ENCODE results near the gene CCL2.
A peak's percentile ranks its signal among the peaks of the same experiment; 100 is the strongest.

Gene CCL2

DNA sequence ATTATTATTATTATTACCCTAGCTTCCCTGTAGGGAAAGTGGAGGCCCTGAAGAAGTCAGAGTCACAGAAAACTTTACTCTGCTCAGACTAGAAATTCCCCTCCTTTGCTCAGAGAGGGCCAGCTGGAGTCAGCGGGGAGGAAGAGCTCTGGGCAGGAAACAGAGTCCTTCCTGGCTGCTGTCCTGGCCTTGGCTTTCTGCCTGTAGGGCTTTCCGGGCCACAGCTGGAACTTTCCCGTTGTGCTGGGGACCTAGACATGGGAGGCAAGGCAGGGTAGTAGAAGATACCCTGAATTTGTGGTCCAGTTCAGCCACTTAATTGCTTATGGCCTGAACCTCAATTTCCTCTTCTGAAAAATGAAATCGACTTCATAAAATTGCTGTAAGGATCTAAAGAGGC lies 14.0 kb upstream of the CCL2 start:
- DNase-seq (ENCODE audit: low read depth, low spot score): no peak

GRCh38 chr17:34242587-34243363 lies 12.3 kb upstream of the CCL2 start:
- no peak for DNase-seq (ENCODE audit: low read depth, low spot score)

DNA sequence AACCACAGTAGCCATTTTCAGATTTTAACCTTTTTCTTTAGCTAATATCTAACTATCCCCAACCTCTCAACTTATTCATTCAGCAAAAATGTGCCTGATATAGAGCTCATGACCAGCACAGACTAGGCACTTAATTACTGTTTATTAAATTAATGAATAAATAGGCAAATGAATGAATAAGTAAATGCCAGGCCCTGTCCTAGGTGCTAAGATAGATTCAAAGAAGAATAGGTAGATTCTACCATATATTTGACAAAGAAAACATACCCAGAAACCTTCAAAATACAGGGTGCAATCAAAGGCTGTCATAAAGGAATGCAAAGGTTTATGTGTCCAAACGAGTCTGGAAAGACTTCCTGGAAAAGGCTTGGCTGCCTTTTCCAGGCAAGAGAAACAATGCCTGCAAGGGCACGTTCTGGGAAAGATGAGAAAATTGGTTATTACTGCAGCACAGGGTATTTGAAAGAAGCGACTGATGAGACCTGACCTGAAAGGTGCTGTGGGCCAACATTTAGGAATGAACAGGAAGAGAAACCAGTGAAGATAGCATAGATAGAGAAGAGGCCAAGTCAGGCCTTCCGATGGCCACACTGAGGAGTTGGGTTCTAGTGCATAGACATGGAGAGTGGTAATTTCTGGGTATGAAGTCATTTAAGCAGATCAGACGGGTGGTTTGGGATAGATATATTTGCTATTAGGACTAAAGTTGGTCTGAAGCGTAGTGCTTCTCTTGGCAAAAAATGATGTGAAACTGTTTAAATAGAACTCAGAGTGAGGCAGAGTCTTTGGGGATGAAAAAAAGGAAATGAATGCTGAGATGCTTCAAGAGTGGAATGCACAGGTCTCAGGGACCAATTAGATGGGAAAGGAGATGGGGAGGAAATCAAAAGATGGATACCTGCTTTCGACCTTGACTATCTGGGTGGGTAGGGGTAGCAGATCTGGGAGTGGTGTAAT lies 11.4 kb upstream of the CCL2 start:
- DNase-seq (ENCODE audit: low read depth, low spot score): no peak

GRCh38 chr17:34245351-34245905 lies 9.7 kb upstream of the CCL2 start:
- DNase-seq (ENCODE audit: low read depth, low spot score): peak; percentile 36

DNA sequence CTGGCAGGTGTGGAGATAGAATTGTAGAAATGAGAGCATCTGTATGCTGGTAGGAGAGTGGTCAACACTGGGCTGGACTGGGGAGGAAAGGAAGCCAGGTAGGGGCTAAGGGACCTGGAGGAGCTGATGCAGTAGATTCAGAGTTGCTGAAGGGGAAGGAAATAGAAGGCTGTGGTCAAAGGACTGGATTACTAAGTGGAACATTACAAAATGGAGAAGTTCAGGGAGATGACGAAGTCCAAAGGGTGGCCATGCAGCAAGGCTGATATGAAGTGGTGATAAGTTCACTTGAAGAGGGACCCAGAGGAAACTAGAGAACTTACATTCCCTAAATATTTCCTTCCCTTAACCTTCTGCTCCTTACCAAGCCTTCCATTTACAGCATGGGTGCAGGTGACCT lies 8.6 kb upstream of the CCL2 start:
- DNase-seq (ENCODE audit: low read depth, low spot score): no peak

GRCh38 chr17:34246881-34247280 lies 8.2 kb upstream of the CCL2 start:
- no peak for DNase-seq (ENCODE audit: low read depth, low spot score)

DNA sequence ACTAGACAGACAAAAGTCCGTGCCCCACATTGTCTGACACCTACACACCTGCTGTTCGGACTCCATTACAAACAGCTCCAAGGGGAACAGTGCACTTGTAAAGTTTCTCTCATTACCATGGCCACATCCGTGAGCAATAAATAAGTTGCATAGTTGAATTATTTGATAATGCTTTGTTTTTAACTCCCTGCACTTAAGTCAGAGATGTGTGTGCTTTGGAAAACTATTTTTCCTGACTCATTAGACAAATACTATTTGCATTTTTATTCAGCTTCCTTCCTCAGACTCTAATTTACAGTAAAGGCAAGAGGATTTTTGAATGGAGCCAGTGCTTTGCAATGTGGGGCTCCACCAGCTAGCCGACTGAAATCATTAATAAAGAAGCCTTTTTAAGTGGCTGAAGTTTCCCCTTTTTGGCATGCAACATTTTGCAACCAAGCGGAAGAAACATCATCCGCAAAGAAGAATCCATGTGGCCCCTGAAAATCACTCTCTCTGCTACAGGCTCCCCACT lies 6.5 kb upstream of the CCL2 start:
- DNase-seq (ENCODE audit: low read depth, low spot score): peak; percentile 89

DNA sequence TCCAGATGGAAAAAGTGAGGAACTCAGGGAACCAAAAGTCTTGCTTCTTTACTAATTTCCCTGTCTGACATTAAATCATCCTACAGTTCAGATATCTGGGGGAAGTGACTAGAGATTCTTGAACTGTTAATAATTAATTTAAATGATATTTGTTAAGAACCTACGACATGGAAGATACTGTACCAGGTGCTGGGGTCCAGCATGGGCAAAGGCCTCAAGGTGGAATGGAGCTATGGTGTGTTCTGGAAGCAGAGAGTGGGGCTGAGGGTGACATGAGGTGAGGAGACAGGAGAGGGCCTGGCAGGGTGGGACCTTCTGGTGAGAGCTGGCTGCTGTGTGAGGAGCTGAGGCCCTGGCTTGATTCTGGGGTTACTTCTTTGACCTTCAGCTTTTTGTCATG lies 6.0 kb upstream of the CCL2 start:
- peak; percentile 29 for DNase-seq (ENCODE audit: low read depth, low spot score)

GRCh38 chr17:34249478-34249877 lies 5.6 kb upstream of the CCL2 start:
- peak; percentile 37 for DNase-seq (ENCODE audit: low read depth, low spot score)

- peak; percentile 35 for DNase-seq (ENCODE audit: low read depth, low spot score)
Measured at GRCh38 chr17:34251186-34251585, 3.9 kb upstream of the CCL2 start.

GRCh38 chr17:34252095-34252443 lies 3.0 kb upstream of the CCL2 start:
- no peak for DNase-seq (ENCODE audit: low read depth, low spot score)

GRCh38 chr17:34252444-34253138 lies 2.5 kb upstream of the CCL2 start:
- DNase-seq (ENCODE audit: low read depth, low spot score): peak; percentile 98

DNA sequence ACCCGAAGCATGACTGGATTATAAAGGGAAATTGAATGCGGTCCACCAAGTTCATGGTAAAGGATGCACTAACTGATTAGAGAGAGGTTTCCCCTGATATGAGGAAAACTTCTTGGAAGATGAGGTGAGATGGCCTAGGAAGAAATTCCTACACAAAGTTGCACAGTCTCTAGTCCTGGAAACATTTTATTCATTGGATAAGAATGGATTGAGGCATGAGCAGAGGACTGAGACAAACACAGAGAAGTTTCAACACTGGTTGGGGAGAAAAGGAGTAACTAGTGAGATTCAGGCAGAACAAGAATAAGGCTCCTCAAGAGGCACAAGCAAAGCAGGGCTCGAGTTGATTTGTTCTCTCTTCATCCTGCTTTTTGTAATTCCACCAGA lies 2.0 kb upstream of the CCL2 start:
- DNase-seq (ENCODE audit: low read depth, low spot score): no peak

DNA sequence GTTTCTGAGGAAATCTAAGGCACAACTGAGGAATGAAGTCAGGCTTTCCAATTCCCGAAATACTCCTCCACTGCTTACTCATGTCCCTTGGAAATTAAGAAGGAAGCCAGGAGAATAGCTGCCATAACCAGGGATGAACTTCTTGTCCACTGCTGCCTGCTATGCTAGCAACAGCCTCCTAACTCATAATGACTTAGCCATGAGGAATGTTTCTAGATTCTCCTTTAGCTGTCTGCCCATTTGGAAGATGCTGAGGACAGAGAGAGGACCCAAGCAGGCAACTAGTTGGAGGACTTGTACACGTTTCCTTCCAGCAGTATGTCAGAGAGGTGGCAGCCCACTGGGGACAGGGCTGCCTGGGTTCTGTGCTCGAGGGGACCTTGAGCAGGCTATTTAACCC lies 939 bp upstream of the CCL2 start:
- peak; percentile 67 for DNase-seq (ENCODE audit: low read depth, low spot score)

- no peak for DNase-seq (ENCODE audit: low read depth, low spot score)
Measured at GRCh38 chr17:34255381-34255732, 272 bp downstream of the CCL2 start.

DNA sequence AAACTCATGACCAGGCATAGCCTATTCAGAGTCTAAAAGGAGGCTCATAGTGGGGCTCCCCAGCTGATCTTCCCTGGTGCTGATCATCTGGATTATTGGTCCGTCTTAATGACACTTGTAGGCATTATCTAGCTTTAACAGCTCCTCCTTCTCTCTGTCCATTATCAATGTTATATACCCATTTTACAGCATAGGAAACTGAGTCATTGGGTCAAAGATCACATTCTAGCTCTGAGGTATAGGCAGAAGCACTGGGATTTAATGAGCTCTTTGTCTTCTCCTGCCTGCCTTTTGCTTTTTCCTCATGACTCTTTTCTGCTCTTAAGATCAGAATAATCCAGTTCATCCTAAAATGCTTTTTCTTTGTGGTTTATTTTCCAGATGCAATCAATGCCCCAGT lies 756 bp downstream of the CCL2 start:
- no peak for DNase-seq (ENCODE audit: low read depth, low spot score)

GRCh38 chr17:34257299-34257985 lies 2.4 kb downstream of the CCL2 start:
- DNase-seq (ENCODE audit: low read depth, low spot score): peak; percentile 60

- no peak for DNase-seq (ENCODE audit: low read depth, low spot score)
Measured at GRCh38 chr17:34257986-34258326, 2.9 kb downstream of the CCL2 start.

- peak; percentile 79 for DNase-seq (ENCODE audit: low read depth, low spot score)
Measured at GRCh38 chr17:34259146-34259545, 4.1 kb downstream of the CCL2 start.

DNA sequence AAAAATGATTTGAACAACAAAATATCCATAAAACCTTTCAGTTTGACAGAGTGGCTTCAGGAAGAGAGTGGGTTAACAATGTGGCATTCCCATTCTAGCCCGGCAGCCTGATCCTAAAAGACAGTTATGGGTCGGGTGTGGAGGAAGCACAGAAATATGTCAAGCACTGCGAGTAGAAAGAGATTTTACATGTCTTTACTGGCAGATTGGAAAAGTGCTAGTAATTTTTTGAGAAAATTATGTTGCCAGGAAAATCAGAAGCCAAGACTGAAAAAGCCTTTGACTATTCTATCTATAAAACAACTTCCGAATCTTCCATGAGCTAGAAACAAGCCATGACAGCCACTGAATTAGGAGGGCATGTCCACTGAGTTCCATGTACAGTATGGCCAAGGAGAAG lies 5.8 kb downstream of the CCL2 start:
- no peak for DNase-seq (ENCODE audit: low read depth, low spot score)

GRCh38 chr17:34261568-34262337 lies 6.7 kb downstream of the CCL2 start:
- DNase-seq (ENCODE audit: low read depth, low spot score): no peak

Measured in astrocyte of the hippocampus (primary cell).